ENCODE data around the gene NFIX.
A peak's percentile ranks its signal among the peaks of the same experiment; 100 is the strongest.

Gene NFIX

GRCh38 chr19:13078897-13079541, 83.7 kb downstream of the NFIX start:
- DNase-seq: no peak

DNA sequence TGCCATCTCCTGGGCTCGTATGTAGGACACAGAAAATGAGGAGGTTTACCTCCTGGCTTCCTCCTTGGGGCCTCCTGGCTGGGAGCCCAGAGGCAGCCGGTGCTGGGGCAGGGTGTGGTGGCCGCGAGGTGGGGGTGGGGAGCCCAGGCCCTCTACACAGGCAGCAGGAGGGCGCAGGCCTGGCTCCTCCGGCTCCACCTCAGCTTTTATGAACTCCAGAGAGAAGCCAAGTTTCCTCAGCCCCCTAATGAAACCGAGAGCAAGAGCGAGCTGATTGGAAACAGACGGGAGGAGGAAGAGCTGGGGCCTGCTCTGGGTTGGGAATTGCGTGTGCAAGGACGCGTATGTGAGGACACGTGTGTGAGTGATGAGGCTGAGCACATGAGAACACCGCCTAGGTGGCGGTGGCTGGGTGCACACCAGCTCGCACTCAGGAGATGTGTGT, 84.3 kb downstream of the NFIX start:
- DNase-seq: peak; percentile 91

DNA sequence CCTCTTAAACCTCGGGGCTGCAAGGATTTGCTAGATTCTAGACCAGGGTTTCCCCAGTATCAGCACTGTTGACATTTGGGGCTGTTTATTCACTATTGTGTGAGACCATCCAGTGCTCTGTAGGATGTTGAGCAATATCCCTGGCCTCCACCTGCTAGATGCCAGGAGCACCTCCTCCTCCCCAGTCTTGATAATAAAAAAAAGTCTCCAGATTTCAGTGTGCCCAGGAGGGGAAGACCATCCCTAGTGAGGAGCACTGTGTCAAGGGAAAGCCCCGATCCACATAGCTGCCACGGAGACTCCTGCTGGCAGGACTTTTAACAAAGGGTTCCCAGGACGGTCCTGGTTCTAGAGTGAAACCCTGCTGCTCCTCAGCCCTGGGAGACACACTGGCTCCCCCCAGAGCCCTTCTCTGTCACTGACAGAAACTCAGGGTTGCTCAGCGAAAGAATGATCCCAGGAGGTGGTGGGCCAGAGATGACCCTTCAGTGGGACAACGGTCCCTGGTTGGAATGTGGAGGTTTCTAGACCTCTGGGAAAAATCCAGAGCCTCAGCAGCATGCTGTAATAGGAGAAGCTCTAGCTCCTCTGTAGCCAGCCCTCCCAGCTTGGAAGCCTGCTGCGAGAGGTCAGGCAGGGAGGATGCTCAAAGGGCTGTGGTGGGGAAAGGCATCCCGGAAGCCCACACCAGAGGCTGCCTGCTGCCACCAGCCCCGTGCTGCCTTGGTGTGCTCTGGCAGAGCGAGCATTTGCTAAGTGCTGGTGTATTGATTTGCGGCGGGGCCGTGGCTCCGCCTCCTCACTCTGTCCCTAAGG, 87.1 kb downstream of the NFIX start:
- DNase-seq: peak; percentile 68

GRCh38 chr19:13083008-13083404, 87.7 kb downstream of the NFIX start:
- no peak for DNase-seq

GRCh38 chr19:13083627-13084026, 88.4 kb downstream of the NFIX start:
- no peak for DNase-seq

GRCh38 chr19:13085666-13086065, 90.4 kb downstream of the NFIX start:
- DNase-seq: no peak

DNA sequence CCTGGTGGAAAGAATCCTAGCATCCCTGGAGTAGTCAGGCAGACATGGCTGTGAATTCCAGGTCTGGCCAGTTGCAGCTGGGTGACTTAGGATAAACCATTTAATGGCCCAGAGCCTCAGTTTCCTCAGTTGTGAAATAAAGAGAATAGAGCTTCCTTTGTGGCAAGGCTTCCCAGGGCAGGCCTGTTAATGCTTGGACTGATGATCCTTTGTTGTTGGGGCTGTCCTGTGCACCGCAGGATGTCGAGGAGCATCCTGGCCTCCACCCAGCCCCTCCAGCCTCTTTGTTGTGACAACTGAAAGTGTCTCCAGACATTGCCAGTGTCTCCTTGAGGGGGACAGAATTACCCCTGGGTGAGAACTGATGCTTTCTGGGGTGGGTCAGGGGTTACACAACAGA, 91.1 kb downstream of the NFIX start:
- DNase-seq: no peak

DNA sequence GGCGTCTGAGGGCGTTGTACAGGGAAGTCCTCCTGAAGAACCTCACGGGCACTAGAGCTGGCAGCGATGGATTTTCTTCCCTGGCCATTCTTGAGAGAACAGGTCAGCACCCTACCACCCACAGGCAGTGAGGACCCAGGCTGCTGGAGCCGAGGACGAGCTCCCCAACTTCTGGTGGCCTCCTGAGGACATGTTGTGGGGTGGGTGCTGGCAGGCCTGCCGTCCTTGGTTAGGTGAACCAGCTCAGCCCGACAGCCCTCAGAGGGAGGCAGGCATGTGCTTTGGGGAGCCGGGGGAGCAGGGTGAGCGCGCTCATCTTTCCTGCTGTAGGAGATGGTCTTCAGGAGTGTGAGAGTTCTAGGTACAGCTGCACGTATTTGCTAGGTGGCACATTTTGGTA, 92.0 kb downstream of the NFIX start:
- no peak for DNase-seq

DNA sequence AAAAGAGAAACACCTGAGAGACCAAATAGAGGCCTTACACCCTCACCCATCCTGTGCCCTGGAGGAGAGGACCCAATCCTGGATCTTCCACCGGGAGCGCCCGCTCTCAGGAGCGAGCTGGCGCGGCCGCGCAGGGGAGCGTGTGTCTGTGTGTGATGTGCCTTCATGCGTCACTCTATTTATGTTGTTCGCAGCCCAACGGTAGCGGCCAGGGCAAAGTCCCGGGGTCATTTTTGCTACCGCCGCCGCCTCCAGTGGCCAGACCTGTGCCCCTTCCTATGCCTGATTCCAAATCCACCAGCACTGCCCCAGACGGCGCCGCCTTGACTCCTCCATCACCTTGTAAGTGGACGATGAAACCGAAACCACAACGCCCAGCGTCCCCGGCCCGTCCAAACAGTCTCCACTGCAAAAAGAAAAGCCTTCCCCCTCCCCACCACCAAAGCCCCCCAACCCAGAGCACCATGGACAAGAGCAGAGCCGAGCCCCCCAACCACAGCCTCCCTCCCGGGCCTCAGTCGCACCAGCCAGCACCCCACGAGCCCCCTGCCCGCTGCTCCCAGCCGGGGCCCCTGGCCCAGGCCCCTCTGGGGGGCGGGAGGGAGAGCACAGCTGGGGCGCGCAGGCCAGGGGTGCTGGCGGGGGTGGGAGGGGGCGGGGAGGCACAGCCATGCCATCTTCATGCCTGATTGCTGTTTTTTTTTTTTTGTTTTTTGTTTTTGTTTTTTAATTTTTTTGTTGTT, 92.7 kb downstream of the NFIX start:
- DNase-seq: no peak

DNA sequence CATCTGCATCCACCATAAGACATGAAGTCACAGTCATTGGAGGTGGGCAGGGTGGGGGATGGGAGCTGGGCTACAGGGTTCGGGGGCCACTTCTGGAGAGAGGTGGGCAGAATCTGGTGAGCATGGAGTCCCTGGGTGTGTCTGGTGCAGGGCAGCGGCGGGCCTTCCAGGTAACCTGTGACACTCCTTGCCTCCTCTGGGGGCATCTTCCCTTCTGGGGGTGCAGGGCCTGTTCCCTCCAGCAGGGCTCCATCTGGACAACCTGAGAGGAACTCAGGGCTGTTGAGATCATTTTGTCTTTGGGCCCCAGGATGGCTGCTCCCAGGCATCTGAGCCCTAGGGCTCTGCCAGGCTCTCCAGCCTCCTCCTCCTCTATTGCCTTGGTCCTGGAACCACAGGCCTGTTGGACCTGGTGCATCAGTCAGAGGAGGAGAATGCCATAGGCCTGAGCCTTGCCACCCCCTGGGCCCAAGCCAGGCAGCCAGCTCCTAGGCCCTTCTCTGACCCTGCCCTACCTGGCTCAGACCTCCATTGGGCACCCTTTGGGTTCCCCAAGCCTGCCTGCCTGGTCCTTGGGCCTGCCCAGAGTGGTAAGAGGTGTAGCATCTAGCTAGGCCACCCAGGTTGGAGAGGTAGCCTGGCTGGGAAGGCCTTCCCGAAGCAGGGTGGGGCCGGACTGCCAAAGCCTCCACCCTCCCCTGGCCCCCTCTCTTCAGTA, 94.0 kb downstream of the NFIX start:
- DNase-seq: peak; percentile 31

- DNase-seq: no peak
Measured at GRCh38 chr19:13089857-13090507, 94.7 kb downstream of the NFIX start.

GRCh38 chr19:13090511-13091231, 95.4 kb downstream of the NFIX start:
- DNase-seq: no peak

- DNase-seq: peak; percentile 95
Measured at GRCh38 chr19:13091400-13092157, 96.3 kb downstream of the NFIX start.

DNA sequence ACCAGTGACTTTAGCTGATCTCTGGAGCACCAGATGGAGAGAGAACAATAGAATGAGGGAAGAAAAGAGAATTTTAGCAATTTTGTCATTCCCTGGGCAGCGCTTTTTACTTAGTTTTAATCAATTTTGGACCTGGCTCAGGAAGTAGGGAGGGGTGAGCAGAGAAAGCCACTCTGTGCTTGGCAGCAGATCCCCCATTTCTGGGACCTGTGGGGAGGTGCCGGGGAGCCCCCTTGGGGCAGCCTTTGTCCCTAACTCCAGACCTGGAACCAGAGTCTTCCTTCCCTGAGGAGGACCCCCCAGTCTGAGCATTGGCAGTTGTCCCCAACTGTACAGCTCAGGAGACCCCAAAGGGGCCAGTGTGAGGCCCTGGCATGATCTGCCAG, 96.9 kb downstream of the NFIX start:
- DNase-seq: no peak

- DNase-seq: peak; percentile 38
Measured at GRCh38 chr19:13092606-13093235, 97.4 kb downstream of the NFIX start.

GRCh38 chr19:13093407-13094105, 98.3 kb downstream of the NFIX start:
- peak; percentile 82 for DNase-seq

GRCh38 chr19:13094106-13094504, 98.8 kb downstream of the NFIX start:
- no peak for DNase-seq

GRCh38 chr19:13094771-13095392, 99.6 kb downstream of the NFIX start:
- DNase-seq: no peak

GRCh38 chr19:13095393-13095784, 100.1 kb downstream of the NFIX start:
- no peak for DNase-seq

Measured in fibroblast of skin of right biceps (primary cell).